Ovary (tissue), 9 donors: ENCODE measurements around the gene TIGD4. TPM values are rescaled to one million over a fixed set of nuclear protein-coding genes. Genes with fewer than 3 reads are reported as not detected.

Experiments
- DNase-seq, 5 donors: peaks; one replicate each; pipeline ENCODE4 v3.0.0-alpha.2; 2019 to 2020
- H3K27ac ChIP-seq, 2 donors: fragments of 200-600 bp; one replicate each; pipeline versions ENCODE4 v1.5.1 to v1.8.0; 2019 to 2022
- H3K27me3 ChIP-seq: fragments of 200-600 bp; one replicate; pipeline ENCODE4 v1.8.0; 2022
- H3K36me3 ChIP-seq: fragments of 200-600 bp; sonication (generic); one replicate; pipeline ENCODE4 v1.5.1; 2019
- H3K4me1 ChIP-seq: one replicate; pipeline ENCODE4 v1.8.1; 2013; ENCODE audit warnings: mild to moderate bottlenecking, moderate library complexity; ENCODE audit not compliant: insufficient read depth
- H3K4me3 ChIP-seq: fragments of 200-600 bp; sonication (generic); one replicate; pipeline ENCODE4 v1.5.1; 2017
- H3K9me3 ChIP-seq, 2 donors: fragments of 200-600 bp in 1 of 2; sonication (generic) in 1 of 2; one replicate each; pipeline versions ENCODE4 v1.5.1 to v1.8.1; 2013 to 2019; ENCODE audit warnings: mild to moderate bottlenecking in 1 of 2, moderate library complexity in 1 of 2
- CTCF ChIP-seq, 3 donors: fragments of 450-650 bp in 2 of 3; fragments of 200-600 bp in 1 of 3; IDR thresholded peaks; one replicate each; pipeline versions ENCODE4 v1.5.1 to v1.8.0; 2016 to 2022; ENCODE audit warnings: antibody characterized with exemption in 3 of 3, mild to moderate bottlenecking in 1 of 3
- EP300 ChIP-seq: sonication (generic); formaldehyde crosslinking; IDR thresholded peaks from one replicate; pipeline ENCODE4 v1.6.1; 2017; ENCODE audit warnings: antibody characterized with exemption
- POLR2A ChIP-seq: fragments of 450-650 bp; IDR thresholded peaks from one replicate; pipeline ENCODE4 v1.6.1; 2017; ENCODE audit warnings: antibody characterized with exemption, mild to moderate bottlenecking, moderate library complexity
- WGBS, 3 donors: extraction: QIAGEN DNeasy Blood & Tissue Kit in 1 of 3; methylation state at CpG; one replicate each; pipeline versions ENCODE4 v1.1.5 to v1.1.7; 2013 to 2017; 5-methylcytosine and 5-hydroxymethylcytosine counted together
- intact Hi-C, 4 donors: fragments of 100-400 bp; cut with DNase I; formaldehyde crosslinking; loops; one replicate each; pipeline versions ENCODE4 v1.11.0 to v1.15.1; 2022 to 2023
- polyA plus RNA-seq, 2 donors: library from polyadenylated mRNA; stranded (reverse); fragments of 200-250 nt in 1 of 2; fragments of 350-450 nt in 1 of 2; fragmentation: Illumina TruSeq in 1 of 2; extraction: RNeasy Lipid Tissue Mini Kit (QIAGEN cat#74804) in 1 of 2; gene quantifications; one replicate each; pipeline ENCODE4 v1.2.3, GENCODE V29; 2013 to 2014
- total RNA-seq, 7 donors: library from RNA; depleted of rRNA in 2 of 7; stranded (reverse); fragments of >200 nt in 2 of 7; fragmentation: NEBNext Ultra II Directional in 3 of 7; extraction: Animal tissue kit (Norgen Biotek cat#: 25700) in 3 of 7; gene quantifications; one replicate each; pipeline versions ENCODE4 v1.1.0 to v1.2.4, GENCODE V29; 2016 to 2023
- donor health status: DM: no; HTN: no; CAD: no; lungs with moderate emphysema.
- donor health status: DM: no; HTN: no; CAD: no.
- donor health status: Bipolar disorder and iron deficiency.
- donor health status: DM: yes; HTN: yes; CAD: no.
- donor health status: DM: no; HTN: no; CAD: no.
- donor health status: DM: yes; HTN: yes; CAD: no.

Gene TIGD4
- total and polyA plus RNA-seq, 9 donors, result 0.23 to 1.1 (median 0.58) TPM

DNA sequence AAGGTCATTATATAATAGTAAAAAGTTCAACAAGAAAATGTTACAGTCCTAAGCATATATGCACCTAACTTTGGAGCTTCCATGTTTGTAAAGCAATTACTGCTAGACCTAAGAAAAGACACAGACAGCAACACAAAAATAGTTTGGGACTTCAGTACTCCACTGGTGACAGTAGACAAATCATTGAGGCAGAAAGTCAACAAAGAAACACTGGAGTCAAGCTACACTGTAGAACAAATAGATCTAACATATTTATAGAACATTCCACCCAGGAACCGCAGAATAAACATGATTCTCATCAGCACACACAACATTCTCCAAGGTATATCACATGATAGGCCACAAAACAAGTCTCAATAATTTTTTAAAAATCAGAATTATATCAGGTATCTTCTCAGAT lies 42.8 kb upstream of the TIGD4 start:
- Histone ChIP-seq H3K9me3 (no peaks in the 10 kb centered on the region), H3K4me1 (no peaks in the 10 kb centered on the region), H3K36me3 (no peaks in the 10 kb centered on the region), H3K27me3 (no peaks in the 10 kb centered on the region), H3K4me3 (no peak overlapping the region), H3K27ac (no peak overlapping the region)
- DNase-seq, result no peak
- WGBS, 3 donors, result 97 to 100% (median 98%) methylated on average over 1 of the region's 1 CpG
- intact Hi-C loops, result no loop called here
- TF ChIP-seq CTCF (IDR thresholded peaks at IDR 0.05) (no peak), POLR2A (no peak), EP300 (no peak)

DNA sequence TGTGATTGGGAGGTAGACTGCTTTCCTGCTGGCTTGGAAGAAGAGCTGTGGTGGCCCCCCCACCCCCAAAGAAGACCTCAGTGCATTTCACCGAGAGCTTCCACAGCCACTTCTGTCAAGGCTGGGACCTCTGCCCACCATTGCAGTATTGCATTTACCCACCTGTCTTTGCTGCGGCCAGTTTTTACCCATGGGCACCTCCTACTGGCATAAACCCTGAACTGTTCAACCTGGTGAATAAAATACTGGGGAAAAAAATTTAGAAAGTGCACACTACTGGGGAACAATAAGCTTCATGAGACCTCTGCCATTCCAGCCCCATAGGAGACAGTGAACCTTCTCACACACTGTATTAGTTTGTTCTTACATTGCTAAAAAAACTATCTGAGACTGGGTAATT lies 40.5 kb upstream of the TIGD4 start:
- DNase-seq, result no peak
- TF ChIP-seq POLR2A (no peak), EP300 (no peak), CTCF (IDR thresholded peaks at IDR 0.05) (no peak)
- 94 to 100% (median 96%) methylated on average over 2 of the region's 2 CpGs for WGBS, 3 donors

GRCh38 chr4:152819026-152819645 lies 39.6 kb upstream of the TIGD4 start:
- Histone ChIP-seq H3K4me1 (no peaks in the 10 kb centered on the region), H3K27ac (no peak overlapping the region), H3K4me3 (no peak overlapping the region), H3K36me3 (no peaks in the 10 kb centered on the region), H3K9me3 (no peaks in the 10 kb centered on the region), H3K27me3 (no peaks in the 10 kb centered on the region)
- intact Hi-C loops, result no loop called here
- WGBS, 3 donors, result 94 to 95% (median 95%) methylated on average over 7 of the region's 7 CpGs
- TF ChIP-seq CTCF (IDR thresholded peaks at IDR 0.05) (no peak), POLR2A (no peak), EP300 (no peak)
- DNase-seq, result no peak

More for the DNA sequence above, 40.5 kb upstream of the TIGD4 start:
- Histone ChIP-seq H3K4me3 (no peak overlapping the region), H3K9me3 (no peaks in the 10 kb centered on the region), H3K4me1 (no peaks in the 10 kb centered on the region), H3K27ac (no peak overlapping the region), H3K36me3 (no peaks in the 10 kb centered on the region), H3K27me3 (no peaks in the 10 kb centered on the region)
- intact Hi-C loops, result no loop called here

DNA sequence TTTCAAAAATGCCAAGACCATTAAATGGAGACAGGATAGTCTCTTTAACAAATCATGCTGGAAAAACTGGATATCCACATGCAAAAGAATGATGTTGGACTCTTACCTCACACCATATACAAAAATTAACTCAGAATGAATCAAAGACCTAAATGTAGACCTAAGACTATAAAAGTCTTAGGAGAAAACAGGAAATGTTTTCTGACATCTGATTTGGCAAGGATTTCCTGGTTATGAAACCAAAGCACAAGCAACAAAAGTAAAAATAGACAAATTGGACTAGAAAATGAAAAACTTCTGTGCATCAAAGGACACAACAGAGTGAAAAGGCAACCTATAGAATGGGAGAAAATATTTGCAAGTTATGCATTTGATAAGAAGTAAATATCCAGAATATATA lies 37.8 kb upstream of the TIGD4 start:
- H3K9me3 ChIP-seq, result no peaks in the 10 kb centered on the region
- TF ChIP-seq POLR2A (no peak), EP300 (no peak), CTCF (IDR thresholded peaks at IDR 0.05) (no peak)
- no peaks in the 10 kb centered on the region for H3K4me1 ChIP-seq
- H3K27ac ChIP-seq, result no peak overlapping the region
- H3K36me3 ChIP-seq, result no peaks in the 10 kb centered on the region
- no peaks in the 10 kb centered on the region for H3K27me3 ChIP-seq
- DNase-seq, result no peak
- intact Hi-C loops, result no loop called here
- H3K4me3 ChIP-seq, result no peak overlapping the region

- no peak for DNase-seq
These were observed 35.5 kb upstream of the TIGD4 start for GRCh38 chr4:152815078-152815477.

More at GRCh38 chr4:152815078-152815477, 35.5 kb upstream of the TIGD4 start:
- no peak overlapping the region for H3K27ac ChIP-seq
- H3K4me3 ChIP-seq, result no peak overlapping the region
- H3K9me3 ChIP-seq, result no peaks in the 10 kb centered on the region
- no peaks in the 10 kb centered on the region for H3K27me3 ChIP-seq
- TF ChIP-seq POLR2A (no peak), CTCF (IDR thresholded peaks at IDR 0.05) (no peak), EP300 (no peak)
- intact Hi-C loops, result no loop called here
- H3K4me1 ChIP-seq, result no peaks in the 10 kb centered on the region
- no peaks in the 10 kb centered on the region for H3K36me3 ChIP-seq
